Neutrophil (primary cell): ENCODE measurements around the gene CEP83.
"Not testable (repeated sequence)": the region's sequence is repeated elsewhere in the genome, so short reads cannot be mapped to it uniquely, and the experiment has no call there.

ENCODE experiments used
- H3K27ac ChIP-seq: fragments of 200-600 bp; sonication (generic); 2 replicates; pipeline ENCODE4 v1.5.1; 2016; ENCODE audit warnings: mild to moderate bottlenecking, moderate library complexity
- H3K27me3 ChIP-seq: fragments of 200-600 bp; sonication (generic); 2 replicates; pipeline ENCODE4 v1.6.0; 2016; ENCODE audit warnings: mild to moderate bottlenecking
- H3K36me3 ChIP-seq: fragments of 200-600 bp; sonication (generic); 2 replicates; pipeline ENCODE4 v1.5.1; 2017
- H3K4me1 ChIP-seq, 2 experiments: fragments of 200-600 bp in 1 of 2; sonication (generic) in 1 of 2; 1 replicate in 1 of 2; 2 replicates in 1 of 2; pipeline versions ENCODE4 v1.5.1 to v1.6.1; 2013 to 2016; ENCODE audit warnings: low read depth in 1 of 2, low read length in 1 of 2, mild to moderate bottlenecking in 1 of 2, moderate library complexity in 1 of 2; ENCODE audit not compliant: control insufficient read depth in 1 of 2, insufficient read depth in 1 of 2
- H3K4me3 ChIP-seq, 2 experiments: fragments of 200-600 bp in 1 of 2; sonication (generic) in 1 of 2; 1 replicate in 1 of 2; 2 replicates in 1 of 2; pipeline ENCODE4 v1.5.1; 2013 to 2016; ENCODE audit warnings: low read depth in 1 of 2, low read length in 1 of 2, mild to moderate bottlenecking in 1 of 2, moderate library complexity in 1 of 2
- H3K9me3 ChIP-seq: fragments of 200-600 bp; sonication (generic); 2 replicates; pipeline ENCODE4 v1.5.1; 2016
- CTCF ChIP-seq: fragments of 200-600 bp; sonication (generic); IDR thresholded peaks from 2 replicates; pipeline ENCODE4 v1.5.1; 2016; ENCODE audit warnings: antibody characterized with exemption

The CEP83 gene

GRCh38 chr12:94426049-94426448, 33.6 kb downstream of the CEP83 start:
- no peaks in the 10 kb centered on the region for H3K36me3 ChIP-seq
- H3K4me1 ChIP-seq = no peaks in the 10 kb centered on the region
- H3K27ac ChIP-seq = no peak overlapping the region
- H3K9me3 ChIP-seq = peaks cover 23% of the 10 kb centered on the region
- H3K27me3 ChIP-seq = no peaks in the 10 kb centered on the region
- TF ChIP-seq CTCF = no peak
- no peak overlapping the region for H3K4me3 ChIP-seq

GRCh38 chr12:94424830-94425229, 34.8 kb downstream of the CEP83 start:
- not testable (repeated sequence) for H3K27ac ChIP-seq, H3K36me3 ChIP-seq, H3K4me1 ChIP-seq, H3K27me3 ChIP-seq, H3K4me3 ChIP-seq
- peaks cover 20% of the 10 kb centered on the region for H3K9me3 ChIP-seq

DNA sequence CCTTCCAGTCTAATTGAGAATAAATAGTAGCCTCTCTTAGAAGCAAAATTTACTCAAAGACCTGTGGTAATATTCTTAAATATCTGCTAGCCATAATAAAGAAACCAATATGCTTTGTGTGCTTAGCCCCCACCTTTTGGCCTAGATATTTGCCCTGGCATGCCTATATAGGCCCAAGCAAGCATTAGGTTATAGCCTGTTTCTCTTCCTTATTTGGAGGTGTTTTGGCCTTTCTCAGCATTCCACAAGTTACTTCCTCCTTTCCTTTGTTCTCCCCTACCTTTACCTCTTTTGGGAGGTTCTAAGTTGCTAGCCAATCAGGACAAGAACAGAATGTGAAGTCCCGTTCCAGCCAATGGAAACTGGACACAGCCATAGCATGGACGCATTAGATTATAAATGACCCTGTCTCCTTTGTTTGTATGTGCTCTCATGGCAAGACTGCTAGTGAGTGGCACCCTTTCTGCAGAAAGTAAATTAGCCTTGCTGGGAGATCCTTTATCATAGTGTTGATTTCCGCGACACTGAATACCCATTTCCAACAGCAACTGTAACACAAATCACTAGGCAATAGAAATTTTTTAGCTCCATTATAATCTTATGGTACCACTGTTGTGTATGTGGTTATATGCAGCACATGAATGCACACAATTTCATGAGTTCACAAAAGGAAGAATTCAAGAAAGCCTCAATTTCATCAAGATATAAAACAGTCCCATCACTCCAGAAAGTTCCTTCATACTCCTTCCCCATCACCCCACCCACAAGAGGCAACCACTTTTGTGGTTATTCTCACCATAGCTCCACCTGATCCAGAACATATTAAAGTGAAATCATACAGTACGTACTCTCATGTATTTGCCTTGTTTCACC, 37.6 kb downstream of the CEP83 start:
- H3K4me3 ChIP-seq = no peak overlapping the region
- H3K27ac ChIP-seq = no peak overlapping the region
- H3K9me3 ChIP-seq = peaks cover 16% of the 10 kb centered on the region
- H3K27me3 ChIP-seq = no peaks in the 10 kb centered on the region
- no peak for TF ChIP-seq CTCF
- H3K36me3 ChIP-seq = no peaks in the 10 kb centered on the region
- no peaks in the 10 kb centered on the region for H3K4me1 ChIP-seq

DNA sequence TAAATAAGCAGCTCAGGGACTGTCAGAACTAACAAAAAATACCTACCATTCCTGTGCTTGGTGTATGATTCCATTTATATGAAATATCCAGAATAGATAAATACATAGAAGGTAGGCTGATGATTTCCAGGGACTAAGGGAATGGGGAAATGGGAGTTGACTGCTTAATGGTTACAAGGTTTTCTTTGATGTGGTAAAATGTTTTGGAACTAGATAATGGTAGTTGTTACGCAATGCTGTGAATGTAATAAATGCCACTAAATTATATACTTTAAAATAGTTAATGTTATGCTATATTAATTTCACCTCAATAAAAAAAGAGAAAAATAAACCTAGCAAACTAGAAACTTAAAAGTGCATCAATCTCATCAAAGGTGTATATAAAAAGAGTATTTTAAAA, 41.1 kb downstream of the CEP83 start:
- peaks cover 16% of the 10 kb centered on the region for H3K9me3 ChIP-seq
- no peak overlapping the region for H3K27ac ChIP-seq
- H3K4me1 ChIP-seq = no peaks in the 10 kb centered on the region
- H3K36me3 ChIP-seq = no peaks in the 10 kb centered on the region
- no peaks in the 10 kb centered on the region for H3K27me3 ChIP-seq
- no peak for TF ChIP-seq CTCF
- H3K4me3 ChIP-seq = no peak overlapping the region

GRCh38 chr12:94416613-94417012, 43.1 kb downstream of the CEP83 start:
- no peaks in the 10 kb centered on the region for H3K4me1 ChIP-seq
- no peak overlapping the region for H3K27ac ChIP-seq
- H3K9me3 ChIP-seq = peaks cover 2% of the 10 kb centered on the region
- no peaks in the 10 kb centered on the region for H3K36me3 ChIP-seq
- no peaks in the 10 kb centered on the region for H3K27me3 ChIP-seq
- no peak for TF ChIP-seq CTCF
- H3K4me3 ChIP-seq = no peak overlapping the region

DNA sequence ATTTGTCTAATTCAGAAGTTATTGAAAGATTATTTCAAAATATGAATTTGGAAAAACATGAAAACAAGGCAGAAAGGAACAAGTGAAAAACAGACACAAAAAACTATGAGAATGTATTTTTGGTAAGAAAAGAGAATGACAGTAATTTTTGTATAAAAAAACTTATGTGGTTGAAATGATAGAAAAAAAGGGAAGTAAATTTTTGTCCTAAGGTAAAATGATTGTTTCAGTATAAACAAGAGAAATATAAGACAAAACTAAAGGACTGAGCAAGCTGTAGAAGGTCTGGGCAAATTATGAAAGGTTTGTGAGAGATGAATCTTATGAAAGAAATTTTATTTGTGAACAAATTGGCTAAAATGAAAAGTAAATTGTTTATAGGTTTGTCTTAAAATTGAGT, 44.6 kb downstream of the CEP83 start:
- no peaks in the 10 kb centered on the region for H3K4me1 ChIP-seq
- H3K4me3 ChIP-seq = no peak overlapping the region
- H3K36me3 ChIP-seq = no peaks in the 10 kb centered on the region
- no peaks in the 10 kb centered on the region for H3K9me3 ChIP-seq
- no peak overlapping the region for H3K27ac ChIP-seq
- H3K27me3 ChIP-seq = no peaks in the 10 kb centered on the region
- TF ChIP-seq CTCF = no peak
